ENCODE results near the gene ATOH7.
A peak's percentile ranks its signal among the peaks of the same experiment; 100 is the strongest.

DNA sequence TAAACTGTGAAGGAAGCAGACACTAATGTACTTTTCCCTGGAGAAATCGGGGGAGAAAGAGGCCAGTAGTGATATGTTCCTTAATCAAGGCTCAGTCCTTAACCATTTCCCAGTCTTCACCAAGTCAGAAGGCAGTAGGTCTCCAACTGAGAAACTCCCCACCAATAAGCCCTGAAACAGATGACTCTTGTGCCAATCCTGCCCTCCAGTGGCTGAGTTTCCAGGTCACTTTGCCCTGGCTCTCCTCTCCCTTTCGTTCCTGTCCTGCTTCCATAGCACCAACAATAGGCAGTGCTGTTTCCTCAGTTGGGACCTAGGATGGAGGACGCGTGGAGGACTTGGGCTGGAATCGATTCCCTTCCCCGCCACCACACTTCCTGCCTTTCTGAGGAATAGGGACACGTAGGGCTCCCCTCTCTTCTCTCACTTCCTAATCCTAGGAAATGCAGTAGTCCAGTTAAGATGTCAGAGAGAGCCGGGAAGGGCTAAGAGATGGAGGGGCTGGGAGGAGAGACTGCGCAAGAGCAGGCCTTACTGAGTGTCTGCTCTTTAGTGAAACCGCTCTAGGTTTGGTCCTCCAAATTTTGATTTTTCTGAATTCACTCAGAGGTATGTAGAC is 23.4 kb downstream of the ATOH7 start:
- TF ChIP-seq, protein P1, sequence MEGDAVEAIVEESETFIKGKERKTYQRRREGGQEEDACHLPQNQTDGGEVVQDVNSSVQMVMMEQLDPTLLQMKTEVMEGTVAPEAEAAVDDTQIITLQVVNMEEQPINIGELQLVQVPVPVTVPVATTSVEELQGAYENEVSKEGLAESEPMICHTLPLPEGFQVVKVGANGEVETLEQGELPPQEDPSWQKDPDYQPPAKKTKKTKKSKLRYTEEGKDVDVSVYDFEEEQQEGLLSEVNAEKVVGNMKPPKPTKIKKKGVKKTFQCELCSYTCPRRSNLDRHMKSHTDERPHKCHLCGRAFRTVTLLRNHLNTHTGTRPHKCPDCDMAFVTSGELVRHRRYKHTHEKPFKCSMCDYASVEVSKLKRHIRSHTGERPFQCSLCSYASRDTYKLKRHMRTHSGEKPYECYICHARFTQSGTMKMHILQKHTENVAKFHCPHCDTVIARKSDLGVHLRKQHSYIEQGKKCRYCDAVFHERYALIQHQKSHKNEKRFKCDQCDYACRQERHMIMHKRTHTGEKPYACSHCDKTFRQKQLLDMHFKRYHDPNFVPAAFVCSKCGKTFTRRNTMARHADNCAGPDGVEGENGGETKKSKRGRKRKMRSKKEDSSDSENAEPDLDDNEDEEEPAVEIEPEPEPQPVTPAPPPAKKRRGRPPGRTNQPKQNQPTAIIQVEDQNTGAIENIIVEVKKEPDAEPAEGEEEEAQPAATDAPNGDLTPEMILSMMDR (IDR thresholded peaks at IDR 0.05), result peak; percentile 7 to 56 (median 33)
- no peak for TF ChIP-seq POLR2A (IDR thresholded peaks at IDR 0.05)

Data from body of pancreas (tissue), 4 donors.